Activated naive CD4-positive, alpha-beta T cell treated with anti-CD3 and anti-CD28 coated beads, Interleukin-2, amount 50 U/mL, for 72 hours (primary cell): Measurements from ENCODE around the gene FRYL. TPM values are rescaled to one million over a fixed set of nuclear protein-coding genes. Genes with fewer than 3 reads are reported as not detected.

ENCODE experiments used
- ATAC-seq, 2 donors: fragments of 150-1000 bp; cut with Tn5 transposase; 2 replicates each; pipeline ENCODE4 v1.10.0; 2021; ENCODE audit warnings: mild to moderate bottlenecking in 2 of 2, moderate library complexity in 2 of 2
- DNase-seq, 2 donors: peaks; one replicate each; pipeline ENCODE4 v3.0.0; 2021 to 2022; ENCODE audit warnings: low spot score in 2 of 2
- H3K27ac Mint-ChIP-seq, 2 donors: one replicate each; pipeline ENCODE4 v1.8.0; 2022; ENCODE audit warnings: mild to moderate bottlenecking in 2 of 2, mixed read lengths in 2 of 2
- H3K36me3 Mint-ChIP-seq, 2 donors: one replicate each; pipeline ENCODE4 v1.8.0; 2022; ENCODE audit warnings: mixed read lengths in 2 of 2
- H3K9me3 Mint-ChIP-seq, 2 donors: one replicate each; pipeline ENCODE4 v1.8.0; 2022; ENCODE audit warnings: mixed read lengths in 2 of 2
- total RNA-seq, 2 donors: library from RNA; stranded (reverse); gene quantifications; one replicate each; pipeline ENCODE4 v1.2.3, GENCODE V29; 2022

Gene FRYL
- total RNA-seq, 2 donors from 2014 or later: 74.9 to 84.3 TPM

DNA sequence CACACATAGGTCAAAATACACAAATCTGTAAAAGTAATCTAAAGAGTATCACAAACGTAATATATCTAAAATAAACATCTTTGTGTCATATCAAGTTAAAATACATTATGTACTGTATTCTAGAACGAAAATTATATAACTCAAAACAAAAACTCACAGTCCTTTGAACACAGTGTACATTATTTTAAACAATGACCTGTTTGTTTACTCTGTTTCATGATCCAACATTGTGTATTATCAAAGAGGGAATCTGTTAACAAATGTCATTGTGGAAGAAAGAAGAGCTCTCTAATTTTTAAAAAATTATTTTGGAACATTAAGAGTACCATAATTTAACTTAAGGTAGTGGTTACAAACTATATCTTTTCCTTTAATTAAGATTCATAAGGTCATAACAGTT, 144.1 kb downstream of the FRYL start:
- H3K36me3 Mint-ChIP-seq: peaks cover 0 to 17% of the 10 kb centered on the region in 2 donors
- no peak for DNase-seq
- ATAC-seq: no peak
- H3K9me3 Mint-ChIP-seq: no peaks in the 10 kb centered on the region
- H3K27ac Mint-ChIP-seq: no peak overlapping the region

DNA sequence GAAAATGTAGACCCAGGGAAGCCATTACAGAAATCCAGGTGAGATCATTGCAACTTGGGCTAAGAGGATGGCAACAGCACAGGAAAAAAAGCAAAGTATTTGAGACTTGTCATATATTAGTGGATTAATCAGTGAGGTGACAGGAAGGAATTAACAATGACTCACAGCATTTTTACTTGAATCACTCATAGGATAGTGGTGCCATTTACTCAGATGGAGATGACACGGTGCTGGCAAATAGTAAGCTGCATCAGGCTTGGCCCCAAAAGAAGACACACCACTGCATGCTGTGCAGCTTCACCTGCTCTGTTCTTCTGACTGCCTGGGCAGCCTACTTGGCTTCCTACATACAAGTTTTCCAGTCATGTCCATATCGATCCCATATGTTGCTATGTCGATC, 144.8 kb downstream of the FRYL start:
- Mint-ChIP-seq H3K36me3 (peaks cover 0 to 17% of the 10 kb centered on the region in 2 donors), H3K9me3 (no peaks in the 10 kb centered on the region), H3K27ac (no peak overlapping the region)
- peak in 1 of 2 donors; percentile 25 for DNase-seq
- ATAC-seq: peak; percentile 73 to 92

DNA sequence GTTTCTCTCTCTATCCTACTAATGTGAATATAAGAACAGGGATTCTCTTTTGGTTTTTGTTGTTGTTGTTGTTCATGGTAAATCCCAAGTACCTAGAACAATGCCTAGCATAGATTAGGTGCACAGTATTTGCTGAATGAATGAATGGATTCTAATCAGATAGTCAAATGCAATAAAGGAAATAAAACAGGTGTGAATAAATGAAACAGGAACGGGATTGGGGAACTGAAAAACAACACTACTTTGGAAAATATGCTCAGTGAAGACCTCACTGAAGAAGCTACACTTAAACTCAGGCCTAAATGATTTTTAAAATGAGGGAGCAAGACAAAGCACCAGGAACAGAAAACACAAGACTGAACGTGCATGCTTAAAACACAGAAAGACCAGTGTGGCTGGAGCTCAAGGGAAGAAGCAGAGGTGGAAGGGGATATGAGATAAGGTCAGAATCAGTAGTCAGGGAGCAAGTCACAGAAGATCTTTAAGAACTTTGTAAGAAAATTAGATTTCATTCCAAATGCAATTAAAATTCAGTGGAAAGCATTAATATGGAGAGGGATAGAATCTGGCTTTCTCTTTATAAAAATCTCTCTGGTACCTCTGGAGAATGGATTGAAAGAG, 145.3 kb downstream of the FRYL start:
- no peak for DNase-seq
- Mint-ChIP-seq H3K9me3 (no peaks in the 10 kb centered on the region), H3K36me3 (peaks cover 0 to 14% of the 10 kb centered on the region in 2 donors), H3K27ac (no peak overlapping the region)
- ATAC-seq: peak in 1 of 2 donors; percentile 11

DNA sequence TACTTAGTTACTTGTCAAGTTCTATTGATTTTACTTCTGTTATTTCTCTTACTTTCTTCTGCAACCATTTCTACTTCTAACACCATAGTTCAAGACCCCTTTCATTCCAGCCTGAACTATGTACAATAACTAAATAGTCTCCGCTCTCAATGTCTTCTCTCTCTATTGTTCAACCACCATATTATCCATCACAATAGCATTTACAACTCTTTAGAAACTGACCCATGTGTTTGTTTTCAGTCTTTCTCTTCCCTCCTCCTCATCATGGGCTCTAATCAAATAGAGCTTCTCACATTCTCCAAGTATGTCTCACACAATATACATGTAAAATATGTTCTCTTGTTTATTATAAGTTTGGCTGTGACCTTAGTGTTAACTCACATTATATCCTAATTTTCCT, 146.4 kb downstream of the FRYL start:
- H3K9me3 Mint-ChIP-seq: no peaks in the 10 kb centered on the region
- no peak overlapping the region for H3K27ac Mint-ChIP-seq
- ATAC-seq (no peak), DNase-seq (no peak)
- H3K36me3 Mint-ChIP-seq: peaks cover 0 to 3% of the 10 kb centered on the region in 2 donors

DNA sequence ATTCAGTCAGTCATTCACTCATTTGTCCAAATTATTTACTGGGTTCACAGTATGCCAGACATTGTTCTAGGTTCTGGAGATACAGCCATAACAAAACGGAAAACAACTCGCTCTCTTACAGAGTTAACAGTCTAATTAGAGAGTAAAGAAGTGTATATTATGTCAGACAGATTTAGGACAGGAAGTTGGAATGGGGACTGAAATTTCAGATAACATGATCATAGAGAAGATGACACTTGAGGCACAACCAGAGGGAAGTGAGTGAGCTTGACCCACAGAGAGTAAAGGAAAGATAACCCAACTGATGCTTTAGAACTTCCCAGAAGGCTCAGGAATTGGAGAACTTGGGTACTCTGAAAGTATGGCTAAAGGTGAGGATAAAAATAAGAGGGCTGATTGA, 150.6 kb downstream of the FRYL start:
- ATAC-seq (no peak), DNase-seq (no peak)
- Mint-ChIP-seq H3K9me3 (no peaks in the 10 kb centered on the region), H3K27ac (no peak overlapping the region), H3K36me3 (no peaks in the 10 kb centered on the region)

DNA sequence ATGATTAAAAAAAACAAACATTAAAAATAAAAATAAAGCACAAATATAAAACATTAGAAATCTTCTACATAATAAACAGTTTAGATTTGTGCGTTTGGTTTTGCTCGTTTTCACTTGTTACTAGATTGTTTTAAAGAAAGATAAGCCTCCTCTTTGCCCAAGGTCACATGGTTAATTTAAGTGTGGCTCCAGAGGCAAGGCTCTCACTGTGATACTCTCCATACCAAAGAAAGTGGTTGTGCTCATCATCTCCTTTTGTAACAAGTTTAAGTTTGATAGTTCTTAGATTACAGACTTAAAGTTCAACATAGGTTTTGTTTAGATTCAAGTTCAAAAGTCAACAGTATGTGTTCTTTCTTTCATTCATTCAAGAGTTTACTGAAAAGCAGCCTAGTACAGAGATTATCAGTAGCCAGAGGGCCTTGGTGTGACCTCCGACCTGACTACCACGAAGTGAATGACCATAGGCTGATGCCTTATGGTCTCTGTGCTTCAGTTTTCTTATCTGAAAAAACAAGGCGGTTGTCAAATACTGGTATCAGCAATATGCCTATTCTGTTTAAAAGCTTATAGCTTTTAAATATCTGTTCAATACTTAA, 156.8 kb downstream of the FRYL start:
- ATAC-seq: no peak
- peaks cover 4 to 5% of the 10 kb centered on the region in 2 donors for H3K36me3 Mint-ChIP-seq
- no peak overlapping the region for H3K27ac Mint-ChIP-seq
- DNase-seq: no peak
- no peaks in the 10 kb centered on the region for H3K9me3 Mint-ChIP-seq

DNA sequence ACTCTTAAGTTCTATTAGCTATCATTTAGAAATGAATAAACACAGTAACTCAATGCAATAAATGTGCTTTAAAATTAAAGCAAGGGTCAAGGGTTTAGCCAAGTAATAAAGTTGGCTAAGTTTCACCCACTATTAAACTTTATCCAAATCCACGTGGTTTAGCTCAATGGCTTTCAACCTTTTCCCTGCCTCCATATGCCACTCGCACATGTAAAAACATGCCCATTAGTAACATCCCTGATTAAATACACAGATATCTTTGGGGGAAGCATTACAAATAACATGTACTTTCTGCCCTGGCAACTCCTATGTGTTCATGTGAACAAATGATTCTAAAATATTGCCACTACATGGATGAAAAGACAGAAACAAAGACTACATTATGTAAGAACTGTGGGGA, 159.2 kb downstream of the FRYL start:
- H3K9me3 Mint-ChIP-seq: no peaks in the 10 kb centered on the region
- ATAC-seq (no peak), DNase-seq (no peak)
- no peak overlapping the region for H3K27ac Mint-ChIP-seq
- H3K36me3 Mint-ChIP-seq: peaks cover 5 to 10% of the 10 kb centered on the region in 2 donors

DNA sequence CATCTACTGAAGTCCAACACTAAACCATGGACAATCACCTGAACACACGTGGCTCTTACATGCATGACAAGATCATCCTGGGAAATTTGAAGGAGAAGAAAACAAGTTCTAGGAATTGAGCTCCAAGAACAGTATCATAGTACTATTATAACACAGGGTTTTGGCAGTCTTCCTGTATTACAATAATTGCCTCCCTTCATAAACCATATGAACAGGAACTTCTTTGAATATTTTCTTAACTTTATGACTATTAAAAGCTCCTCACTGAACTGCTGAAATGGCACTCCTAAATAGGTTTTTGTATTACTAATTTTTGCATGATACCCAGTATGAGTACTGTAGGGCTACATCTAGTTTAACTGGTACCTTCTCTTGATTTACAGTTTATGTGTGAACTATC, 160.0 kb downstream of the FRYL start:
- peaks cover 10 to 13% of the 10 kb centered on the region in 2 donors for H3K36me3 Mint-ChIP-seq
- no peak for ATAC-seq

DNA sequence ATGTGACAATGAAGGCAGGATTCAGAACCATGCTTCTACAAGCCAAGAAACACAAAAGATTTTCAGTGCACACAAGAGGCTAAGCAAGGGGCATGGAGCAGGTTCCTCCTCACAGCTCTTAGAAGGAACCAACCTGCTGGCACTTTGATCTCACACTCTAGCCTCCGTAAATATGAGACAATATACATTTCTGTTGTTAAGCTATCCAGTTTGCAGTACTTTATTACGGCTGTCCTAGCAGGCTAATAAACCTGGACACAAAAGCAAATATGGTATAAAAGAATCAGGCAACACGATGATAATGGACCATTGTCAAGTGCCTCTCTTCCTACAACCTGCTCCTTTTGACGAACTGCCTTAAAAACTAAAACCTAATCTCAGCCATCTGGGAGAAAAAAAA, 175.6 kb downstream of the FRYL start:
- Mint-ChIP-seq H3K27ac (peak overlapping the region in 1 of 2 donors; percentile 1), H3K36me3 (no peaks in the 10 kb centered on the region), H3K9me3 (no peaks in the 10 kb centered on the region)
- ATAC-seq: no peak
- DNase-seq: no peak

More for the DNA sequence above, 160.0 kb downstream of the FRYL start:
- no peak overlapping the region for H3K27ac Mint-ChIP-seq
- no peaks in the 10 kb centered on the region for H3K9me3 Mint-ChIP-seq
- DNase-seq: no peak

DNA sequence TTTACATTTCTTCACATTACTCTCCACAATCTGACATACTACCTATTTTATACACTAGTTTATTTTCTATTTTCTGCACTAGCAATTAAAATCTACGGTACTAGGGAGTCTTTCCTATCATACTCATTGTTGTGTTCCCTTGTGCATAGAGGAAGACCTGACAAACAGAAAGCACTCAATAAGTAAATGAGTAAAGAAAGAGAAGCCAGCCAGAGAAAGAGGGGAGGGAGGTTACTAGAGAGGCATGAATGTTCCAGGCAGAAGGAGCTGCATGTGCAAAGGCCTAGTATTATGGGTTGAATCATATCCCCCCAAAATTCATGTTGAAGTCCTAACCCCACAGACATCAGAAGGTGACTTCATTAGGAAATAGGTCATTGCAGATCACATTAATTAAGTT, 176.0 kb downstream of the FRYL start:
- ATAC-seq: no peak
- no peak for DNase-seq
- Mint-ChIP-seq H3K36me3 (no peaks in the 10 kb centered on the region), H3K9me3 (no peaks in the 10 kb centered on the region), H3K27ac (peak overlapping the region in 1 of 2 donors; percentile 11)

DNA sequence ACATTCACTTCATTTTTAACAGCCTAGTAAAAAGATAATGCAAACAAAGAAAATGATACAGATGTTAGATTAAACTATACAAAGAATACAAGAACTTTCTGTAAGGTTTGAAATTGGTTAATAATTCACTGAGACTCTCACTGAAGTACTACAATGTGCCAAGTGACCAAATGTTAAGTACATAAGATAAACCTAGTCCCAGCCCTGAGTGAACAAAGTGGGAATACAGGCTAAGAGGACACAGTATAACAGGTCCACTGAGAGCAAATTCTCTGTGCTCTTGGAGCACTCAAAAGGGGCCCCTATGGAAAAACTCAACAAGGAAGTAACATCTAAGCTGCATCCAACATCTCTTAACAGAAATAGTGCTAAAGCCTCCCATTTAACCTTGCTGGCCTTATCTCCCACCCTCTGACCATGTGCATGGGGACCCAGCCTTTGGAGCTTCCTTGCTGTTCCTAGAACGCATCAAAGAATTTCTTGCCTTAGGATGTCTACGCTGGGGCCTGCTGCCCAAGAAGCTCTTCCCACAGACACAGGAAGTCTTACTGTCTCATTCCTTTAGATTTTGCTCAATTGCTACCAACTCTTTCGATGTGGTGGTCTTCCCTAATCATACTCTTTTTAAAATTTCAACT, 176.6 kb downstream of the FRYL start:
- Mint-ChIP-seq H3K27ac (no peak overlapping the region), H3K36me3 (no peaks in the 10 kb centered on the region), H3K9me3 (no peaks in the 10 kb centered on the region)
- ATAC-seq: no peak
- DNase-seq: no peak

DNA sequence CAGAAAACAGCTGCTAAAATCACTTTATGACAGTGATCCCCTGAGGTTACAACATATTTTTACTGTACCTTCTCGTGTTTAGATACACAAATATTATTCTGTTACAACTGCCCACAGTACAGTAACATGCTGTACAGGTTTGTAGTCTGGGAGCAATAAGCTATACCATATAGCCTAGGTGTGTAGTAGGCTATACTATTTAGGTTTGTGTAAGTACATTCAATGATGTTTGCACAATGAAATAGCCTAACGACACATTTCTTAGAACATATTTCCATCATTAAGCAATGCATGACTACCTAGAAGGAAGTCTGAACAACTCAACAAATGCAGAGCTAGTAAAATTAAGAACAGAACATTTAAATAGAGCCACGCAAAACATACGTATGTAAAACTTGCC, 177.3 kb downstream of the FRYL start:
- no peak for ATAC-seq
- Mint-ChIP-seq H3K36me3 (no peaks in the 10 kb centered on the region), H3K27ac (no peak overlapping the region)

DNA sequence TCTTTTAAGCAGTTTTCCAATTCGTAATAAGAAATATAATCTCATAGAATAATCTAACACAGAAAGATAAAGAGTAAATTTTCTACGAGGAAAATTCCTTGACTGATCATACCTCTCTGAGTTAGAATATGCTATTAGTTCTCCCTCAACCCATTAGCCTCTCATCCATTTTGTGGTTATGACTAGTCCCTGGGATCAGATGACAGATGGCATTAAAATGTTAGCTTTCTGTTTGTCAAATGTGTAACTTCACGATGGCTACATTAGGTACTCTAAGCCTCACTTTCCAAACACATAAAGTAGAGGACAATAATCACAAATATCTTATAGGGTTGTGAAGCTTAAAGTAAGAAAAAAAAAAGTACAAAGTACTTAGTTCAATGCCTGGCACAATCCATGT, 177.9 kb downstream of the FRYL start:
- no peaks in the 10 kb centered on the region for H3K9me3 Mint-ChIP-seq
- no peak overlapping the region for H3K27ac Mint-ChIP-seq
- H3K36me3 Mint-ChIP-seq: no peaks in the 10 kb centered on the region
- DNase-seq (no peak), ATAC-seq (no peak)

More for the DNA sequence above, 177.3 kb downstream of the FRYL start:
- no peaks in the 10 kb centered on the region for H3K9me3 Mint-ChIP-seq
- DNase-seq: no peak

DNA sequence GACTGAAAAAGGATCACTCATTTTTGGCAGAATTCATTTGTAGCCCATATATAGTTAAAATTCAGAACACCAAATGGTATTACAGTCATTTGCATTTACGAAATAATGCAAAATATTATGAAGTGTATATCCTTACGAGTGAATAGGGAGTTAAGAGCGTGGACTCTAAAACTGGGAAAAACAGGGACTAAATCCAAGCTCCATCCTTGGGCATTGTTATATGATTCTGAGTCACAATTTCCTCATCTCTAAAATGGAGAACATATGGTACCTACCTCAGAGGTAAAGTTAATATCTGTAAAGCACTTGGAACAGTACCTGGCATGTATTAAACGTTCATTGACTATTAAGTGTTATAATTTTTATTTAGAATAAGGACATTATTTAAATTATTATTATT, 183.7 kb downstream of the FRYL start:
- H3K36me3 Mint-ChIP-seq: no peaks in the 10 kb centered on the region

DNA sequence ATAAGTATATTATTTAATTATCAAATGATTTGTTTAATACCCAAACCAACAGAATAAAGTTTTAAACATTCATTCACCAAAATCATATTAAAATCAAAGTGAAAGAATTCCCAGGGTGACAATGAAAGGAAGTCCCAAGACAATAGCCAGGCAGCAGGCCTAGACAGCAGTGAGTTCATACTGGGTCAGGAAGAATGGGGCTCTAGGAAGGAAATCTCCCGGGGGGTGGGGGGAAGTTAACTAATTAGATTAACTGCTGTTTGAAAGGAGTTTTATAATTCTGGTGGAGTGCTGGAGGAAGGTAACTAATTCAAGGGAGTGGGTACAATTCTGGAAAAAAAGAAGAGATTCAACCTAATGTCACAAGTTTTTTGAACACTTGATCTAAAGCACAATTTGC, 185.9 kb downstream of the FRYL start:
- Mint-ChIP-seq H3K9me3 (no peaks in the 10 kb centered on the region), H3K36me3 (no peaks in the 10 kb centered on the region)

More for the DNA sequence above, 183.7 kb downstream of the FRYL start:
- DNase-seq (no peak), ATAC-seq (no peak)
- Mint-ChIP-seq H3K27ac (no peak overlapping the region), H3K9me3 (no peaks in the 10 kb centered on the region)

DNA sequence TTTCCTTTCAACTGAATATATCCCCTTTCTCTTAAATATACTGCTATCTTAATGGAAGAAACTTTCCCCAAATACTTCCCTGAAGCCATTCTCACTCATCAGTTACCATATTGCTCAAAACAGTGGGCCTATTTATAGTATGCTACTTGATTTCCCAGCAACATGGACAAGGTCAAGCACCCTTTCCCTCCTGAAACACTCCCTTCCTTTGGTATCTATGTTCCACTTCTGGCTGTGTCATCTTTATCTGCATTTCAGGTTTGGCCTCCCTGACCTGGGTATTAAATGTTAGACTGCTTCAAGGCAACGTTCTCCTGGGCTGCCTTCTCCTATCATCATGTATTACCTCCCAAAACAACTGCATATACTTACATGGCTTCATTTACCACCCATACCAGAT, 188.7 kb downstream of the FRYL start:
- H3K27ac Mint-ChIP-seq: peak overlapping the region; percentile 1 to 4
- H3K36me3 Mint-ChIP-seq: peaks cover 5 to 8% of the 10 kb centered on the region in 2 donors
- ATAC-seq: no peak
- DNase-seq: no peak
- no peaks in the 10 kb centered on the region for H3K9me3 Mint-ChIP-seq

More for the DNA sequence above, 185.9 kb downstream of the FRYL start:
- DNase-seq (no peak), ATAC-seq (no peak)
- no peak overlapping the region for H3K27ac Mint-ChIP-seq

DNA sequence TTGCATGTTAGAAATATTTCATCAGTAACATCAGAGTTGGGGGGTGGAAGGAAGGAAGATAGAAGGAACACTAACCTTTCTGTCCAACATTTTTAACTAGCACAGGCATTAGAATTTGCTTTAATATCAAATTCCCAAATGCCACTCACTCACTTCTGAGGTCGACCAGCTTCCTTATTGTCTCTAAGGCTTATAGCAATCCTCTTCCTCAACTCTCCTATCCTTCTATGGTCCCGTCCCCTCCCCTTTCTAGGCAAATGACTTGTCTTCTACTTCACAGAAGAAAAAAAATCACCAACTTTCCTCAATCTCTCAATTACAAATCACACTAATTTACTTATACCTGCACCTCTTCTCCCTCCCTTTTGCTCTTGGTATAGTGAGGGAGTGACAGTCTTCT, 189.2 kb downstream of the FRYL start:
- no peaks in the 10 kb centered on the region for H3K9me3 Mint-ChIP-seq
- DNase-seq (no peak), ATAC-seq (no peak)
- H3K27ac Mint-ChIP-seq: peak overlapping the region; percentile 1 to 16
- H3K36me3 Mint-ChIP-seq: peaks cover 5 to 8% of the 10 kb centered on the region in 2 donors

DNA sequence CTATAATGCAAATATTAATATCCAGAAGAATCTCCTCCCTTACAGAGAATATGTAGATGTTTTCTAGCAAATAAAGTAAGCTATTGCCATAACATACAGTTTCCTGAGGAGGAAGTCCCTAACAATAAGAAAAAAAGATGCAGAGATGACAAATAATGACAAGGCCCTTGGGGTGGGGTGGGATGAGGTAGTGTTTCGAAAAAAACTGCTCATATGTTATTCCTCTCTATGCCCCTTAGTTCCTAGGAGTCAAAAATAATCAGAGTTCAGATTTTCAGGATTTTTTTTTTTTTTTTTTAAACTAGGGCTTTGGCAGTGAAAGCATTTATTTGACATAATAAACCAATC, 191.0 kb downstream of the FRYL start:
- no peak for DNase-seq
- H3K9me3 Mint-ChIP-seq: no peaks in the 10 kb centered on the region
- H3K36me3 Mint-ChIP-seq: peaks cover 5 to 8% of the 10 kb centered on the region in 2 donors
- H3K27ac Mint-ChIP-seq: no peak overlapping the region
- no peak for ATAC-seq
